Kidney epithelial cell (primary cell): ENCODE data around the gene CAV2. TPM values are rescaled to one million over a fixed set of nuclear protein-coding genes. Genes with fewer than 3 reads are reported as not detected.

Source experiments
- DNase-seq: peaks from one replicate; pipeline ENCODE4 v3.0.0-alpha.2; 2010; ENCODE audit warnings: low read depth
- H3K27me3 ChIP-seq: 2 replicates; pipeline ENCODE4 v1.6.0; 2011; ENCODE audit warnings: low read length; ENCODE audit not compliant: control insufficient read depth, insufficient read depth
- H3K36me3 ChIP-seq: 2 replicates; pipeline ENCODE4 v1.5.1; 2011; ENCODE audit warnings: low read length; ENCODE audit not compliant: control insufficient read depth, insufficient read depth
- H3K4me3 ChIP-seq: 2 replicates; pipeline ENCODE4 v1.5.1; 2011; ENCODE audit warnings: low read depth, mild to moderate bottlenecking, control low read depth, low read length
- total RNA-seq: library from RNA; depleted of rRNA; stranded (reverse); fragments of >200 nt; gene quantifications from 2 replicates; pipeline ENCODE4 v1.2.3, GENCODE V29; 2015
- TF ChIP-seq, protein P1 (sequence below): IDR thresholded peaks from 2 replicates; pipeline ENCODE4 v1.5.1; 2011; ENCODE audit warnings: mild to moderate bottlenecking, moderate library complexity, low read length, control low read depth, inconsistent platforms; ENCODE audit not compliant: insufficient read depth, poor library complexity, severe bottlenecking

The CAV2 gene
- total RNA-seq, 1 donor from 2014 or later: 53.5 TPM

DNA sequence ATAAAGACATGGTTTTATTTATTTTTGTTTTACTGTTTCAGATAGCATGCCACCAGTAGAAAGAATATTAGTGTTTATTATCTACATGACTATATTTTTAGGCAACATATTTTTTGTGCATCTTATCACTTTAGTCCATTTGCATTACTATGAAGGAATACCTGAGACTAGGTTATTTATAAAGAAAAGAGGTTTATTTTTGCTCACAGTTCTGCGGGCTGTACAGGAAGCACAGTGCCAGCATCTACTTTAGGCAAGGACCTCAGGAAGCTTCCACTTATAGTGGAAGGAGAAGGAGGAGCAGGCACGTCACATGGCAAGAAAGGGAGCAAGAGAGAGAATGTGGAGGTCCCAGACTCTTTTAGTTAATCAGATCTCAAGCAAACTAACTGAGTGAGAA, 5.7 kb downstream of the CAV2 start:
- H3K27me3 ChIP-seq: no peaks in the 10 kb centered on the region
- TF ChIP-seq, protein P1, sequence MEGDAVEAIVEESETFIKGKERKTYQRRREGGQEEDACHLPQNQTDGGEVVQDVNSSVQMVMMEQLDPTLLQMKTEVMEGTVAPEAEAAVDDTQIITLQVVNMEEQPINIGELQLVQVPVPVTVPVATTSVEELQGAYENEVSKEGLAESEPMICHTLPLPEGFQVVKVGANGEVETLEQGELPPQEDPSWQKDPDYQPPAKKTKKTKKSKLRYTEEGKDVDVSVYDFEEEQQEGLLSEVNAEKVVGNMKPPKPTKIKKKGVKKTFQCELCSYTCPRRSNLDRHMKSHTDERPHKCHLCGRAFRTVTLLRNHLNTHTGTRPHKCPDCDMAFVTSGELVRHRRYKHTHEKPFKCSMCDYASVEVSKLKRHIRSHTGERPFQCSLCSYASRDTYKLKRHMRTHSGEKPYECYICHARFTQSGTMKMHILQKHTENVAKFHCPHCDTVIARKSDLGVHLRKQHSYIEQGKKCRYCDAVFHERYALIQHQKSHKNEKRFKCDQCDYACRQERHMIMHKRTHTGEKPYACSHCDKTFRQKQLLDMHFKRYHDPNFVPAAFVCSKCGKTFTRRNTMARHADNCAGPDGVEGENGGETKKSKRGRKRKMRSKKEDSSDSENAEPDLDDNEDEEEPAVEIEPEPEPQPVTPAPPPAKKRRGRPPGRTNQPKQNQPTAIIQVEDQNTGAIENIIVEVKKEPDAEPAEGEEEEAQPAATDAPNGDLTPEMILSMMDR: no peak
- no peak for DNase-seq
- H3K4me3 ChIP-seq: no peak overlapping the region
- no peaks in the 10 kb centered on the region for H3K36me3 ChIP-seq

DNA sequence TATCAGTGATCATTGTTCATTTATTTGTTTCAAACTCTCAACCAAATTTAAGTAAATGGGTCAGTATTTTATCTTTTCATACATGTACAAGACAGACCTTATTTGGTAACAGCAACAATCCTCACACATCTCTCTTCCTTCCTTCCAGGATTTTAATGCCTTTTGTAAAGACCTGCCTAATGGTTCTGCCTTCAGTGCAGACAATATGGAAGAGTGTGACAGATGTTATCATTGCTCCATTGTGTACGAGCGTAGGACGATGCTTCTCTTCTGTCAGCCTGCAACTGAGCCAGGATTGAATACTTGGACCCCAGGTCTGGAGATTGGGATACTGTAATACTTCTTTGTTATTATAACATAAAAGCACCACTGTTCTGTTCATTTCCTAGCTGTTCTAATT, 6.3 kb downstream of the CAV2 start:
- H3K36me3 ChIP-seq: no peaks in the 10 kb centered on the region
- no peak overlapping the region for H3K4me3 ChIP-seq
- TF ChIP-seq, protein P1: no peak
- no peaks in the 10 kb centered on the region for H3K27me3 ChIP-seq
- DNase-seq: no peak

DNA sequence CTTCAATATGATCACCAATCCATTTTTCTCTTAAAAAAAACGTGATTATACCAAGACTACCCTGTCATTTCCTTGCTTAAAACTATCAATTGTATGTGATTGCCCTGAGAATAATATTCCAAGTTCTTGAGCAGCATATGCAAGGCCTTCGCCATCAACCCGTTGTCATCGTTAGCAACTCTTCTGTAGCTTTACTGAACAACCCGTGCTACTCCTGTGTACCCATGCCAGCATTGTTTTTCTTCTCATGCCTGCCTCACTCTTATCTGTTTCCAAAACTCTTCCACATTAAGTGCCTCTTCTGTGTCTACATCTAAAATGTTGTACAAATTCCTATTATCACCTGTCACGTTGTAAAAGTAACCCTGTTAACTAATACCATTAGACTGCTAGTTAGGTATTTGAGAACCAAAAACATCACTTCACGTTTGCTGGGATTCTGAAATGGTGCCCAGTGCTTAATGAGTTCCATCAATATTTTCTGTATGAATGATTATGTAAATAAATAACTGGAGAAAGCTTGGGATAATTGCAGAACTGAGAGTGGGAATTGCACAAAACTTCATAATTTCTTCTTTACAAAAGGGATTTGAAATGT, 10.5 kb downstream of the CAV2 start:
- H3K36me3 ChIP-seq: no peaks in the 10 kb centered on the region
- TF ChIP-seq, protein P1: no peak
- no peak for DNase-seq
- no peaks in the 10 kb centered on the region for H3K27me3 ChIP-seq
- H3K4me3 ChIP-seq: no peak overlapping the region

DNA sequence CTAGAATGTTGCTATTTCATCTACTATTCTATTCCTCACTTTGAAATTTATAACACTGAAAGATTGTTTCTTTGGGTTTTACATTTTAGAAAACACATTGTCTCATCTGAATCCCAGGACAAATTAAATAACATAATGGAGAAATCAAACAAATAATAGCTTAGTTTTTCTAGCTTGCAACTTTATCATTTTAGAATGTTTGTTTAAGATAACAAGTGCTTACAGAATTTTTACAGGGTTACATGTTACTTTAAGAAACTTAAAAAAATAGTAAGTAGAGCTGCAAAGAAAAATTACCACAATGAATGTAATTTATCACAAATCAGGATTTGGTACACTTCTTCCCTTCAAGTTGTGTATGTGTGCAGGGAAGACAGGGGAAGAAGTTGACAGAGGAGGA, 11.3 kb downstream of the CAV2 start:
- DNase-seq: no peak
- no peaks in the 10 kb centered on the region for H3K36me3 ChIP-seq
- H3K4me3 ChIP-seq: no peak overlapping the region
- H3K27me3 ChIP-seq: no peaks in the 10 kb centered on the region
- TF ChIP-seq, protein P1: no peak

DNA sequence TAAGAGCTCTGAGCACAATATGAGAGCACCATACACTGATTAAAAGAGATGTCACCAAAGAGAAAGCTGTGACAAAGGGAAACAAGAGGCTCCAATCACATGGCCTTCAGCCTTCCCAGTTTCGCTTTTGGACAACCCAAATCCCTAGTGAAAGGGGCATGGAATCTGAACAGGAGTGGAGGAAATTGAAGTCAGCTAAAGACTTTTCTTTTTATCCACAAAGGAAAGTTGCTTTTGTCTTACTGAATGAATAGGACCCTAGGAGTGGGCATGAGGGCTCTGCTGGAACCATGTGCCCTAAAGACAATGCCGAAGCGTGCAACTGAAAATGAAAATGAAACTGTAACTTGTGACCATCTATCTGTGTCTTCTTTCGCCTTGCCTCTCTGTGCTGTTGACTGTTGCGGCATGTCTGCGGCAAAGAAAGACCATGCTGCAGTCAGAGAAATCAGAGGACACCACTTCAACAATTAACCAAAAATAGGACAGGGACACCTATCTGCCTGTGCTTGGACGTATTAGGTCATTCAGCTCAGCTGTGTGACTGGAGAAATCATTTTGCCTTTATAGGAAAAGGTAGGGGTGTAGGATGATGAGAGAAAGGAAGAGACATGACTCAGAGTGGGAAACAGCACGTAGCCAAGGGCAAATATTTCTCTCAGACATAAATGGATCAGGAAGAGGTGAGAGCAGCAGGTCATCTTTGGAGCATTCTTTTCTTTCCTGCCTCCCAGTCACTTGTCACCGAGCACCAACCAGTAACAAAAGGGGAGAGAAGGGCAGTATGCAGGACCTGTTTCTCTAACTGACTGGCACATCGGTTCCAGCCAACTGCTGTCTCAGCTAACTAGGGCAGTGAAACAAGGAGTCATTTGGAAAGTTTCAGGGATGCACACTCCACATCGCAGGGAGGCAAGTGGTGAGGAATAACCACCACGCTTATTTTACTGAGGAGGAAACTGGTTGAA, 12.3 kb downstream of the CAV2 start:
- TF ChIP-seq, protein P1: no peak
- H3K36me3 ChIP-seq: no peaks in the 10 kb centered on the region
- DNase-seq: no peak
- H3K27me3 ChIP-seq: no peaks in the 10 kb centered on the region
- H3K4me3 ChIP-seq: no peak overlapping the region
